Gastrocnemius medialis (tissue), 4 donors: ENCODE measurements around the gene TMEM139. TPM values are rescaled to one million over a fixed set of nuclear protein-coding genes. Genes with fewer than 3 reads are reported as not detected.

Experiments
- ATAC-seq, 2 donors: fragments of 150-250 bp; one replicate each; pipeline ENCODE4 v1.9.1; 2016
- DNase-seq, 2 donors: peaks; one replicate each; pipeline ENCODE4 v3.0.0-alpha.2; 2019
- H3K27ac ChIP-seq, 4 donors: fragments of 200-600 bp; sonication (generic); 1 replicate in 1 of 4; 2 replicates in 3 of 4; pipeline ENCODE4 v1.5.1; 2016 to 2018; ENCODE audit warnings: mild to moderate bottlenecking in 2 of 4, moderate library complexity in 1 of 4
- H3K27me3 ChIP-seq, 3 donors: fragments of 200-600 bp; sonication (generic) in 2 of 3; 1 replicate in 1 of 3; 2 replicates in 2 of 3; pipeline versions ENCODE4 v1.5.1 to v1.6.0; 2016 to 2019; ENCODE audit warnings: mild to moderate bottlenecking in 1 of 3, moderate library complexity in 1 of 3
- H3K36me3 ChIP-seq, 2 donors: fragments of 200-600 bp; sonication (generic) in 1 of 2; one replicate each; pipeline ENCODE4 v1.5.1; 2017 to 2018
- H3K4me1 ChIP-seq, 2 donors: fragments of 200-600 bp; sonication (generic) in 1 of 2; one replicate each; pipeline ENCODE4 v1.5.1; 2016 to 2017; ENCODE audit warnings: mild to moderate bottlenecking in 2 of 2
- H3K4me3 ChIP-seq, 4 donors: fragments of 200-600 bp; sonication (generic) in 3 of 4; 1 replicate in 1 of 4; 2 replicates in 3 of 4; pipeline ENCODE4 v1.5.1; 2016 to 2019; ENCODE audit warnings: mild to moderate bottlenecking in 2 of 4
- H3K9me3 ChIP-seq, 3 donors: fragments of 200-600 bp; sonication (generic) in 2 of 3; 1 replicate in 1 of 3; 2 replicates in 2 of 3; pipeline ENCODE4 v1.5.1; 2016 to 2019
- POLR2A ChIP-seq, 2 donors: fragments of 450-650 bp; IDR thresholded peaks; one replicate each; pipeline ENCODE4 v1.6.1; 2017; ENCODE audit warnings: antibody characterized with exemption in 2 of 2, mild to moderate bottlenecking in 2 of 2, moderate library complexity in 2 of 2
- in situ Hi-C, 4 donors: fragments of 200-750 bp; cut with MboI; loops; one replicate each; pipeline versions ENCODE4 v1.15.0 to v1.8.0; 2017; ENCODE audit warnings: low sequenced_read_pairs in 4 of 4
- intact Hi-C: fragments of 100-400 bp; cut with DNase I; formaldehyde crosslinking; loops from one replicate; pipeline ENCODE4 v1.15.1; 2023; ENCODE audit warnings: low total_unique reads
- total RNA-seq, 4 donors: library from RNA; depleted of rRNA; stranded (reverse); fragments of >200 nt; gene quantifications; one replicate each; pipeline versions ENCODE4 v1.1.0 to v1.2.3, GENCODE V29; 2016
- TF ChIP-seq, protein P1 (sequence below), 5 experiments: fragments of 450-650 bp in 3 of 5; fragments of 200-600 bp in 2 of 5; sonication (generic) in 2 of 5; IDR thresholded peaks in 4 of 5; conservative IDR thresholded peaks in 1 of 5; 1 replicate in 4 of 5; 2 replicates in 1 of 5; pipeline ENCODE4 v1.5.1; 2016 to 2019; ENCODE audit warnings: antibody characterized with exemption in 5 of 5, mild to moderate bottlenecking in 3 of 5, moderate library complexity in 3 of 5

The TMEM139 gene
- total RNA-seq, 4 donors from 2014 or later, result not detected

DNA sequence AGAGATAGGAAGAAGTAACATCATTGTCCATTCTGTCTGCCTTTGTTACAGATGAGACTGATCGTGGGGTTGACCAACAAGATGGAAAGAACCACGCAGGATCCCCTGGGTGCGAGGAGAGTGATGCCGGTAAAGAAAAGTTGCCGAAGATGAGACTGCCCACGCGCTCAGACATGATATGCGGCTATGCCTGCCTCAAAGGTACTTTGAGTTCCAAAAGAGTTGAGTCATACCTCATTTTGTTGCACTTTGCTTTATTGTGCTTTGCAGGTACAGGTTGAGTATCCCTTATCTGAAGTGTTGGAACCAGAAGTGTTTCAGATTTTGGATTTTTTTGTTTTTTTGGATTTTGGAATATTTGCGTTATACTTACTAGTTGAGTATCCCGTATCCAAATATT is 19.0 kb downstream of the TMEM139 start:
- no peaks in the 10 kb centered on the region for H3K9me3 ChIP-seq
- in situ Hi-C loops (no loop called here), intact Hi-C loops (no loop called here)
- H3K4me1 ChIP-seq, result peaks cover 10 to 17% of the 10 kb centered on the region in 2 donors
- H3K36me3 ChIP-seq, result peaks cover 0 to 68% of the 10 kb centered on the region in 2 donors
- ATAC-seq (no peak), DNase-seq (no peak)
- no peak overlapping the region for H3K27ac ChIP-seq
- no peaks in the 10 kb centered on the region for H3K27me3 ChIP-seq
- no peak overlapping the region for H3K4me3 ChIP-seq
- no peak for TF ChIP-seq POLR2A (IDR thresholded peaks at IDR 0.05)
- TF ChIP-seq, protein P1, sequence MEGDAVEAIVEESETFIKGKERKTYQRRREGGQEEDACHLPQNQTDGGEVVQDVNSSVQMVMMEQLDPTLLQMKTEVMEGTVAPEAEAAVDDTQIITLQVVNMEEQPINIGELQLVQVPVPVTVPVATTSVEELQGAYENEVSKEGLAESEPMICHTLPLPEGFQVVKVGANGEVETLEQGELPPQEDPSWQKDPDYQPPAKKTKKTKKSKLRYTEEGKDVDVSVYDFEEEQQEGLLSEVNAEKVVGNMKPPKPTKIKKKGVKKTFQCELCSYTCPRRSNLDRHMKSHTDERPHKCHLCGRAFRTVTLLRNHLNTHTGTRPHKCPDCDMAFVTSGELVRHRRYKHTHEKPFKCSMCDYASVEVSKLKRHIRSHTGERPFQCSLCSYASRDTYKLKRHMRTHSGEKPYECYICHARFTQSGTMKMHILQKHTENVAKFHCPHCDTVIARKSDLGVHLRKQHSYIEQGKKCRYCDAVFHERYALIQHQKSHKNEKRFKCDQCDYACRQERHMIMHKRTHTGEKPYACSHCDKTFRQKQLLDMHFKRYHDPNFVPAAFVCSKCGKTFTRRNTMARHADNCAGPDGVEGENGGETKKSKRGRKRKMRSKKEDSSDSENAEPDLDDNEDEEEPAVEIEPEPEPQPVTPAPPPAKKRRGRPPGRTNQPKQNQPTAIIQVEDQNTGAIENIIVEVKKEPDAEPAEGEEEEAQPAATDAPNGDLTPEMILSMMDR (IDR thresholded peaks at IDR 0.05 in 4 of 5, conservative IDR thresholded peaks at IDR 0.05 in 1 of 5), result no peak

DNA sequence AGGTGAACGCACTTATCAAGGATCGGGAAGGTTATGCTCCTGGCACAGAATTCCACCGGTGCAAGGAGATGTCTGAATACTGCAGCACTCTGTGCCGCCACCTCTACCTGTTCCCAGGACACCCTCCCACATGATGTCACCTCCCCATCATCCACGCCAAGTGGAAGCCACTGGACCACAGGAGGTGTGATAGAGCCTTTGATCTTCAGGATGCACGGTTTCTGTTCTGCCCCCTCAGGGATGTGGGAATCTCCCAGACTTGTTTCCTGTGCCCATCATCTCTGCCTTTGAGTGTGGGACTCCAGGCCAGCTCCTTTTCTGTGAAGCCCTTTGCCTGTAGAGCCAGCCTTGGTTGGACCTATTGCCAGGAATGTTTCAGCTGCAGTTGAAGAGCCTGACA is 20.2 kb downstream of the TMEM139 start:
- DNase-seq (no peak), ATAC-seq (no peak)
- Histone ChIP-seq H3K4me1 (peaks cover 15 to 18% of the 10 kb centered on the region in 2 donors), H3K9me3 (no peaks in the 10 kb centered on the region), H3K27me3 (no peaks in the 10 kb centered on the region), H3K4me3 (no peak overlapping the region), H3K27ac (no peak overlapping the region), H3K36me3 (peaks cover 0 to 66% of the 10 kb centered on the region in 2 donors)
- intact Hi-C loops (loop anchor here (1.0 kb wide), 1 partner anchor 65 kb away; no protein-coding TSS in a partner anchor), in situ Hi-C loops (no loop called here)
- TF ChIP-seq, protein P1 (IDR thresholded peaks at IDR 0.05 in 4 of 5, conservative IDR thresholded peaks at IDR 0.05 in 1 of 5), result no peak
- TF ChIP-seq POLR2A (IDR thresholded peaks at IDR 0.05), result no peak

DNA sequence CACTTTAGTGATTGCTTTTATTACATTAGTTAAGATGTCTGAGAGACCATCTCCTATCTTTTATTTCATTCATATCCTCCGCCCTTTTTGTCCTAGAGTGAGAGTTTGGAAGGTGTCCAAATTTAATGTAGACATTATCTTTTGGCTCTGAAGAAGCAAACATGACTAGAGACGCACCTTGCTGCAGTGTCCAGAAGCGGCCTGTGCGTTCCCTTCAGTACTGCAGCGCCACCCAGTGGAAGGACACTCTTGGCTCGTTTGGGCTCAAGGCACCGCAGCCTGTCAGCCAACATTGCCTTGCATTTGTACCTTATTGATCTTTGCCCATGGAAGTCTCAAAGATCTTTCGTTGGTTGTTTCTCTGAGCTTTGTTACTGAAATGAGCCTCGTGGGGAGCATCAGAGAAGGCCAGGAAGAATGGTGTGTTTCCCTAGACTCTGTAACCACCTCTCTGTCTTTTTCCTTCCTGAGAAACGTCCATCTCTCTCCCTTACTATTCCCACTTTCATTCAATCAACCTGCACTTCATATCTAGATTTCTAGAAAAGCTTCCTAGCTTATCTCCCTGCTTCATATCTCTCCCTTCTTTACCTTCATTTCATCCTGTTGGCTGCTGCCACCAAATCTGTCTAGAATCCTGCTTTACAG is 20.8 kb downstream of the TMEM139 start:
- no peak for TF ChIP-seq POLR2A (IDR thresholded peaks at IDR 0.05)
- TF ChIP-seq, protein P1 (IDR thresholded peaks at IDR 0.05 in 4 of 5, conservative IDR thresholded peaks at IDR 0.05 in 1 of 5), result peak; percentile 54 to 74 (median 62)
- peaks cover 0 to 60% of the 10 kb centered on the region in 2 donors for H3K36me3 ChIP-seq
- intact Hi-C loops (loop anchor here (1.0 kb wide), 1 partner anchor 65 kb away; no protein-coding TSS in a partner anchor), in situ Hi-C loops (no loop called here)
- no peak overlapping the region for H3K4me3 ChIP-seq
- peaks cover 15% of the 10 kb centered on the region in 2 donors for H3K4me1 ChIP-seq
- peak; percentile 26 to 84 for ATAC-seq
- DNase-seq, result peak in 1 of 2 donors; percentile 55
- no peaks in the 10 kb centered on the region for H3K27me3 ChIP-seq
- H3K27ac ChIP-seq, result no peak overlapping the region
- no peaks in the 10 kb centered on the region for H3K9me3 ChIP-seq

GRCh38 chr7:143308632-143309031 is 23.9 kb downstream of the TMEM139 start:
- no peak for ATAC-seq
- in situ Hi-C loops (no loop called here), intact Hi-C loops (no loop called here)
- Histone ChIP-seq H3K4me3 (no peak overlapping the region), H3K36me3 (peaks cover 0 to 30% of the 10 kb centered on the region in 2 donors), H3K27me3 (no peaks in the 10 kb centered on the region), H3K4me1 (peaks cover 15% of the 10 kb centered on the region in 2 donors), H3K9me3 (no peaks in the 10 kb centered on the region), H3K27ac (peak overlapping the region; percentile 1 to 64 (median 32))
- TF ChIP-seq POLR2A (IDR thresholded peaks at IDR 0.05), result no peak
- TF ChIP-seq, protein P1 (IDR thresholded peaks at IDR 0.05 in 4 of 5, conservative IDR thresholded peaks at IDR 0.05 in 1 of 5), result no peak
- DNase-seq, result no peak
